SKM-1 treated with dmso at 0.1 percent for 144 hours (cell line): Measurements from ENCODE around the gene MEN1.
A peak's percentile ranks its signal among the peaks of the same experiment; 100 is the strongest.

Source experiments
- DNase-seq: peaks from one replicate; lab custom pipeline; 2025; ENCODE audit not compliant: unreplicated experiment; lab: John Stamatoyannopoulos, UW

The MEN1 gene

GRCh38 chr11:64803158-64803845, 7.0 kb downstream of the MEN1 start, which contains the start of gene MAP4K2:
MAP4K2 (minus strand) TSS chr11:64803214; CDS start chr11:64803149, 65 bp downstream.
- peak; percentile 73 for DNase-seq

- peak; percentile 58 for DNase-seq
These were observed 7.8 kb downstream of the MEN1 start for GRCh38 chr11:64802370-64803157.

DNA sequence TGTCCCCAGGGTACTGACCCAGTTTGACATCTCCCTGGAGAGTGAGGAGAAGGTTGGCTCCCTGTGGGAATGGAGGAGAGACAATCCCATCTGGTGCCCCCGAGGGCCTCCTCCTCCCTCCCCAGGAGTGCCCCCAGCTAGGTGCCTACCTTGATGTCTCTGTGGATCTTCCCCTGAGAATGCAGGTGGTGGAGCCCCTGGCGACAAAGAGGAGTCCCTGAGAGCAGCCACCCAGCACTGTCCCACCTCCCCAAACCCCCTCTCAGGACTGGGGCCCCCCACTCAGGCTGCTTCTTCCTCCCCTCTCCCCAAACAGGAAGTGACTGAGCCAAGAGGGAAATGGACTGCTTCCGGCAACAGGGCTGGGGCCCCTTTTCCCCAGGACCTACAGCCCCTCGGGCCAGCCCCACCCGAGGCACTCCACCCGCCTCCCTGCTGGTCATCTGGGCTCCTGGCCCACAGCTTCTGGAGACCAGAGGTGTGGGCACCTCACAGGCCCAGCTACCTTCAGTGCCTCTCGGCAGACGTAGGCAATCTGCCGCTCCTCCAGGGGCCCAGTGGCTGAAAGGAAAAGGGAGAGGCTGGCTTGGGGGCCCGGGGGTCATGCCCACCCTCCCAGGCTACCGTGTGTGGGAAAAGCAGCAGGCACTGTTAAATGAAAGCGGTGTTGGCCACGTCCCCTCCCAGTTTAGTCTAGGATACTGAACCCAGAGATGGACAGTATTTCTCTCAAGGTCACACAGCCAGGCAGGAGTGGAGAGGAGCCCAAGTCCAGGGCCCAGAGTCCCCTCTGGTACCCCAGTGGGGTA, 8.6 kb downstream of the MEN1 start:
- DNase-seq = no peak

- no peak for DNase-seq
These were observed 9.2 kb downstream of the MEN1 start for GRCh38 chr11:64801158-64801464.

GRCh38 chr11:64800303-64801157, 9.8 kb downstream of the MEN1 start:
- no peak for DNase-seq

DNA sequence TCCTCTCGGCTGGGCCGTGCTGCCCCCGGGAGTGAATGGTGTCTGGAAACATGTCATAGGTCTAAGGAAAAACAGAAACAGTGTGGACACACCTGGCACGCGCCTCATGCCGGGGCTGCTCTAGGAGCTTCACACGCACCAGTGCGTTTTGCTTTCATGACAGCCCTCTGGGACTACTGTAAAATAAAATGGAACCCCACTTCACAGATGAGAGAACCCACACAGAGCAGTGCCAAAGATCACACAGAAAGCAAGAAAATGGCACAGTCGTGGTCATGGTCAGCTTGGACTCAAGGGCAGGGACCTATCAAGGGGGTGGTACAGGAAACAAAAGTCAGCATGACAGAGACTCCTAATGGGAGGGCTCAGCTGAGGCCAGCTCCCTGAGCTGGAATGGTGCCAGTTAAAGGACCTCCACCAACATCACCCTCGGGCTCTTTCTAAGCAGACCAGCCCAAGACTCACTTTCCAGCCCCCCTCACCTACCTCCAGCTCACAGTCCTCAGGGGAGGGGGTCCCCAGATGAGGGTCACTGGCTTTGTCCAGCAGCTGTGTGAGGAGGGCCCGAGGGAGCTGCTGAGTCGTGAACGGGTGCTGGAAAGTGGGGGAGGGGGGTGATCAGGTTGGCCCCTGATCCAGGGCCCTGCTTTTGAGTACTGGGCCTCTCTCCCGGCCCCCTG, 10.6 kb downstream of the MEN1 start:
- DNase-seq = no peak

DNA sequence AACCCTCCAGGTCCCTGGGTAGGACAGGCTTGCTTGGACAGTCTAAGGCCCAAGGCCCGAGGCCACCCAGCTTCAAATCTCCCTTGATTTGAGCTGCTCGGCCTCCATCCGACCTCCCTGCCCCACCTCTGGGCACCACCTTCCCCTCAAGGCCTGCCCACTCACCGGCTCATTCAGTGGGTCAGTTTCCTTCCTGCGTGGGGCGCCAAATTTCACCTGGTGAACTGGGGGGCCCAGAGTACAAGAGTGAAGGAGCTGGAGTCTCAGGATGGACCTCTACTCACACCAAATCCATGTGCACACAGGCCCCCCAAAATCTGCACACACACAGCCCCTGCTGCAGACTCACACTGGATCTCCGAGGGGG, 11.1 kb downstream of the MEN1 start:
- no peak for DNase-seq

DNA sequence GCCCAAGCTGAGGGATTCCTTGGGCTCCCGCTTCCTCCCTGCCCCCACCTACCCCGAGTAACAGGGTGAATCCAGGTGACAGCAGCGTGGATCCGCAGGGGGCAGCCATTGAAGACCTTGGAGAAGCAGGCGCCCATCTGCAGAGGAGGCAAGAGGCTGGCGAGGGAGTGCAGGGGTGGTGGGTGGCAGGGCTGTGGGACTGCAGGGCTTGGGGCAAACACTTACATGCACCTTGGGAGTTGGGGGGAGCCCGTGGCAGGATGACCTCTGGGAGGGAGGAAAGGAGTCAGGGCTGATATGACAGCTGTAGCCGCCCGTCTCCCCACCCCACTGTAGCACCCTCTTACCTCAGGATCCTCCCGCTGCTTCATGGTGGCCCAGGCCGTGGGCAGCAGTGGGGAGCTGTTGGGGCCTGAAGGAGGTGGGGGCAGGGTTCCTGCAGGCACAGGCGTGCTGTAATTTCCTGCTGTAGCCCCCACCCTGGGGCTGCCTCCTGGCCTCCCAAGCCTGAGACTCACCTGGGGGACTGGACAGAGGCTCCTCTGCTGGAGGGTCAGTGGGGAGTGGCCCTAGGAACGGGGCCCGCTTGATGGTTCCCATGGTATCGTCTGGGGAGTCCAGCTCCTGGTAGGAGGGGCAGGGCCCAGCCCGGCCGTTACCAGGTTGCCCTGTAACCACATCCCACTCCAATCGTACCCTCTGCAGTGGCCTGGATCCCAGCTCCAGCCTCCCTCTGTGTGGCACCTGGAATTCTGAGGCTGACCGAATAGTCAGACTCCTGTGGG, 13.4 kb downstream of the MEN1 start:
- DNase-seq = no peak

GRCh38 chr11:64796047-64796756, 14.1 kb downstream of the MEN1 start:
- no peak for DNase-seq

- no peak for DNase-seq
These were observed 15.8 kb downstream of the MEN1 start for GRCh38 chr11:64794526-64794925.

DNA sequence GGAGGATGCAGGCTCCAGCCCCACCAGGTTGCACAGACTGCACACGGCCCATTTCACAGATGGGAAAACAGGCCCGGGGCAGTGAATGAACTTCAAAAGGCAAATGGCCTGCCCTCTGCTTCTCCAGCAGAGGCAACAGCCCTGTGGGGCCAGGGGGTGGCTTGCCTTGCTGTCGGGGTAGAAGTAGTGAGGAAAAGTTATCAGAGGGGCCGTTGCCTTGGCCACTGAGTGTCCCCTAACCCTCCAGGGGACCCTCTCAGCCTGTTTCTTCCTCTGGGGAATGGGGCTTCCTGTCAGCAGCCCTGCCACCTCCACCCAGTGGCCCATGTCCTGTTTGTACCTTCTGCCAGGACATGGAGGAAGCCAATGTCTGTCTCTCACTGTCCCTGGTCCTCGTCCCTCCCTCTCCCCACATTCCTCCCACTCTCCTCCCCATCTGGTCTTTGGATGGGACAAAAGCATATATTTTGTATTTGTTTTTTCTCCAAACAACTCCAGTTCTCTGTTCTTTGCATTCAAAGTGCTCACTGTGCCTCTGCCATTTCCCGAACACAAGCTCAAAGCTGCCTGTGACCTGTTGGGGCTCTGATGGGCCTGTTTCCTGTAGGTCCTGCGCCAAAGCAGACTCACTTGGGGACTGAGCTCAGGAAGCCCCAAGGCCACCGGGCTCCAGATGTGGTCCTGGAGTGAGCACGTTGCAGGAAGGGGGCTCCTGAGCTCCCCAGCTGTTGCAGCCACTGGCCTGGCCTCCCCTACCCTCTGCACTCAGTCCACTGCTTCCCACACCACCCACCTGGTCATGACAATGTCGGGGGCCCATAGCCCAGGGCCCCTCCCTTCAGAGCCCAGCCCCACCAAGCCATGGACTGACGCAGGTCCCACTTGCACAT, 16.8 kb downstream of the MEN1 start:
- no peak for DNase-seq

DNA sequence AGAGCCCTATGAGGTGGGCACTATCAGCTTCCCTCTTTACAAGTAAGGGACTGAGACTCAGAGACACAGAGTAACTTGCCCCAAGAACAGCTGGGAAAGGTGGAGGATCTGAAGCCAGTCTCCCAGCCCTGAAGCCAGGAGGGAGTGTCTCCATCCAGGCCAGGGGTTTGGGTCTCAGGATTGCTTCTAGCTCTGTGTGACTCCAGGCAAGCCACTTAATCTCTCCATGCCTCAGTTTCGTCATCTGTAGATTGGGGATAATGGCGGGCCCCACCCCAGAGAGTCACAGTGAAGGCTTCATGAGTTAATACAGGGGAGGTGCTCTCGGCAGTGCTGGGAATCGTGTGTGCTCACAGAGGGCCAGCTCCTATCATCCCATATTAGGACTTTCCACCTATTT, 17.9 kb downstream of the MEN1 start:
- DNase-seq = no peak

GRCh38 chr11:64791781-64792291, 18.5 kb downstream of the MEN1 start:
- no peak for DNase-seq

DNA sequence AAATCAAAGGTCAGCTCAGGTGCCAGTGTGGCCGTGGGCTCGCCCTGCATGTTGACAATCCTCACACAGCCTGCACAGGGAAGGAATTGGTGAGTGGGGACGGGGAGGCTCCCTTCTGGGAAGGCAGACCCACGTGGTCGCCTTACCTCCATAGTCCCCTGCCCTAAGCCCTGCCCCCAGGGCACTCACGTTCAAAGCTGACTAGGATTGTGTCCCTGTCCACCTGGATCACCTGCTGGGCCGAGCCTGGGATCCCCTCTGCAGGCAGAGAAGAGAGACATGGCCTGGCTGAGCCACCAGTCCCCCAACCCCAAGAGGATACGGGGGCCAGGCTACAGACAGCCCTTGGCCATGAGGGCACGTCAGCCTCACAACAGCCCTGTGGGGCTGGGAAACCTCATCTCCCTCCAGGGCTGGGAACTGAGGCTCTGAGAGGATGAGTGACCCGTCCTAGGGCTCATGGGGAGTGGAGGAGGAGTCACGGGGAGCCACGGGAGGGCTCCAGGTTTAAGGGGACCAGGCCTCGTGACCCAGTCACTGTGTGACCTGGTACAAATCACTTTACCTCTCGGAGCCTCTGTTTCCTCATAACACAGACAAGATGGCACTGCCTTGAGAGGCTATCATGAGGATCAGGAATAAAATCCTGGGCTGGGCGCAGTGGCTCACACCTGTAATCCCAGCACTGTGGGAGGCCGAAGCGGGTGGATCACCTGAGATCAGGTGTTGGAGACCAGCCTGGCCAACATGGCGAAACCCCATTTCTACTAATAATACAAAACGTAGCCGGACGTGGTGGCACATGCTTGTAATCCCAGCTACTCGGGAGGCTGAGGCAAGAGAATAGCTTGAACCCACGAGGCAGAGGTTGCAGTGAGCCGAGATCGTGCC, 19.9 kb downstream of the MEN1 start:
- no peak for DNase-seq

DNA sequence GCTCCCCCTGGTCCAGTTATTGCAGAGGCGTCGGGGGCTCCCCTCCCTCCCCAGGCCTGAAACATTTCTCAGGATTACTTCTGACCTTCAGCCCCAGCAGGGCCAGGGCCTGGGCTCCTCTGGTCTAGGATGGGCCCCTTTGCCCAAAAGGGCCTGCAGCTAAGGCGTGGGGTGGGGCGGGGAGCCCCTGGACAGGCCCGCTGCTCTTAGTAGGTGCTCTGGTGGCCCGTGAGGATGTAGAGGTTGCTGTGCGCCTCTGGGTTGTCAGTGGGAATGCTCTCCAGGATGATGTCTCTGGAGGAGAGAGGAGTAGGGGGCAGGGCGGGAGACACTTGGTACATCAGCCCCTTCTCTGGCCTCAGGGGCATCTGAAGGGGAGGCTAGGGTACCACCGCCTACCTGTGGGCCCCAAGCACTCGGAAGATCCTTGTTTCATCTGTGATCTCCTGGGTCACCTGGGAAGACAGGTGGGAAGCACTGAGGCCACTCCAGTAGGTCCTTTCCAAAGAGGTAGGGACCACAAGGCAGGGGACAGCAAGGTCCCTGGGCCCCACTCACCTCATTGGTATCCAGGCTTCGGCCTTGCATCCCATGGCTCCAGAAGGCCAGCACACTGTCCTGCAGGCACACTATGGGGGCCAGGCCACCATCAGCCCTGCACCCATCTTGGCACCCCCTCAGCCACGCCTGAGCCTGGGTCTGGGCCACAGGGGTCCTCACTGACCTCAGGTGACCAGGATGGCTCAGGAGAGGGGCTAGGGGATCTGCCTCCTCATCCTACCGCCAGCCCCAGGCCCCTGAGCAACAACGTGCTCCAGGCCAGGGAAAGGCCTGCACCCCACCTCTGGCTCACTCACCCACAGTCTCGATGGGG, 20.8 kb downstream of the MEN1 start:
- DNase-seq = no peak
